HUES64 (cell line): ENCODE data around the gene CAPN2.

Experiments
- H3K27ac ChIP-seq: 2 replicates; pipeline ENCODE4 v1.7.0; 2013; ENCODE audit warnings: low read depth, low read length, inconsistent platforms
- H3K27me3 ChIP-seq: 2 replicates; pipeline ENCODE4 v1.6.1; 2013; ENCODE audit warnings: mild to moderate bottlenecking, low read length; ENCODE audit not compliant: insufficient read depth
- H3K36me3 ChIP-seq: 2 replicates; pipeline ENCODE4 v1.6.1; 2013; ENCODE audit warnings: mild to moderate bottlenecking, low read length; ENCODE audit not compliant: insufficient read depth
- H3K4me1 ChIP-seq: 2 replicates; pipeline ENCODE4 v1.6.1; 2013; ENCODE audit warnings: mild to moderate bottlenecking, low read length, moderate library complexity; ENCODE audit not compliant: insufficient read depth
- H3K4me3 ChIP-seq: 2 replicates; pipeline ENCODE4 v1.5.1; 2013; ENCODE audit warnings: mild to moderate bottlenecking, low read length, moderate library complexity
- H3K9ac ChIP-seq: 2 replicates; pipeline ENCODE4 v1.6.1; 2013; ENCODE audit warnings: mild to moderate bottlenecking, low read depth, low read length
- H3K9me3 ChIP-seq: 2 replicates; pipeline ENCODE4 v1.6.1; 2013; ENCODE audit warnings: low read depth, low read length; ENCODE audit not compliant: insufficient read depth
- WGBS: fragments of 150-250, 120-280 bp; methylation state at CpG from one replicate; pipeline ENCODE4 v1.1.7; 2013; ENCODE audit warnings: missing lambda C conversion rate; 5-methylcytosine and 5-hydroxymethylcytosine counted together

Gene CAPN2

DNA sequence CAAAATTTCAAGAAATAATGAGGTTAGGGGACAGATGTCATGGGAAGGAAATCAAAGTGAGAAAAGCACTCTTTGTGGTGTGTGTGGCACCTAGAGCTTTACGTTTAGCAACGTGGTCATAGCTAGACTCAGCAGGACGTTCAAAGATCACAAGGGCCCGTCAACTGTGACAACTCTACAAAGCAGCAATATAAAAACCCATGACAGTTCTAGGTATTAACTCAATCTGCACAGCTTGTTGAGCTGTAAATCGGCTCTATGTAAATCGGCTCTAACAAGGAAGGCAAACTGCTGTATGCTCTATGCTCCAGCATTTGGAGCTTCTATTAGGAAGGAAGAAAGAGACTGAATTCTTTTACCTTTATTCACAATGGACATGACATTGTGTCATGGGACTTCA, 68.6 kb downstream of the CAPN2 start:
- H3K4me1 ChIP-seq = no peaks in the 10 kb centered on the region
- H3K9ac ChIP-seq = no peak overlapping the region
- H3K36me3 ChIP-seq = peaks cover 89% of the 10 kb centered on the region
- H3K27ac ChIP-seq = no peak overlapping the region
- no peaks in the 10 kb centered on the region for H3K9me3 ChIP-seq
- 89% methylated on average over 6 of the region's 6 CpGs for WGBS
- H3K27me3 ChIP-seq = no peaks in the 10 kb centered on the region
- H3K4me3 ChIP-seq = no peak overlapping the region

DNA sequence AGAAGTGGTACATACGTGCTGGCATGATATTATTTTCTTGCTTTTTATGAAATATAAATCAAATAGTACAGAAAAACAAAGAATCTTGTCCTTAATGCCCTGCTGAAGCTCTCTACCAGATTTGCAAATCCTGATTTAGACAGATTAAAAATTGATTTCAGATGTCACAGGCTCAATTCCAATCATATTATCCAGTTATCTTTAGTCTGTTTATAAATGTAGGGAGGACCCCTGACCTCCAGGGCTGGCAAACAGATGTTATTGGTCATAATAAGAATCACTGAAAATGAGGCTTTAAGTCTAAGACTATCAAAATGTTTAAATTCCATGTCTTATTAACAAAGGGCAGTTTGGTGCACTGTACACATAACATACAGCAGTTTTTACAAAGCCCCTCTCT, 71.3 kb downstream of the CAPN2 start:
- peaks cover 89% of the 10 kb centered on the region for H3K36me3 ChIP-seq
- no peaks in the 10 kb centered on the region for H3K9me3 ChIP-seq
- no peak overlapping the region for H3K4me3 ChIP-seq
- no peak overlapping the region for H3K27ac ChIP-seq
- no peak overlapping the region for H3K9ac ChIP-seq
- H3K27me3 ChIP-seq = no peaks in the 10 kb centered on the region
- no peaks in the 10 kb centered on the region for H3K4me1 ChIP-seq
- WGBS = no CpG with 5 or more reads among the region's 1 CpG

DNA sequence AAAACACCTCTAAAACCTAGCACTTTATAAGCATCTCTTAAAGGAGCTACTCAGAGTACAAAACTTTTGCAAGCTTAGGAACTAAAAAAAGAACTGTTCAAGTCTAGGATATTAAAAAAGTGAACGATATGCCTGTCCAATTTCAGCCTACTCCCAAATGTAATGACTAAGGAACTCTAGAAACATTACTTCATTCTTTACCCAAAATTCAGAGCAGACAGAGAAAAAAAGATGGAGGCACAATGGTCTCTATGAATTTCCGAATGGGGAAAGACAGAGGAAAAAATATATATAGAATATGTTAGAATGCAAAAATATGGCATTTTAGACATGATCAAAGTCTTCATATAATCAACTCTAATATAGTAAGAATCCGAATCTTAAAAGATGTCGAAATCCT, 72.2 kb downstream of the CAPN2 start:
- WGBS = 93% methylated on average over 3 of the region's 4 CpGs
- no peaks in the 10 kb centered on the region for H3K9me3 ChIP-seq
- H3K27me3 ChIP-seq = no peaks in the 10 kb centered on the region
- no peak overlapping the region for H3K9ac ChIP-seq
- peaks cover 89% of the 10 kb centered on the region for H3K36me3 ChIP-seq
- no peaks in the 10 kb centered on the region for H3K4me1 ChIP-seq
- H3K4me3 ChIP-seq = no peak overlapping the region
- no peak overlapping the region for H3K27ac ChIP-seq

DNA sequence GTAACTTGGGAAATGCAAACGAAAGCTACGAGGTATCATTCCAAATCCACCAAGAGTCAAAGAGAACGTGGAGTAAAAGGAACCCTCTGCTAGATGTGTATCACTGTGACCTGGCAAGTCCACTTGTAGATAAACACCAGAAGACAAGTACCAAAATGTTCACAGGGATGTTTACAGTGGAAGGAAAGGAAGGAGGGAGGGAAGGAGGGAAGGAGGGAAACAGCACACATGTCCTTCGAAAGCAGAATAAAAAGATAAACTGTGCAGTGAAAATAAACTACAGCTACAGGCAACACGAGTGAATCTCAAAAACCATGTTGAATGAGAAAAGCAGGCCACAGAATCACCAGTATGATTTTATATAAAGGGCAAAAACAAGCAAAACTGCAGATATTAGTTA, 73.5 kb downstream of the CAPN2 start:
- H3K9me3 ChIP-seq = no peaks in the 10 kb centered on the region
- H3K4me3 ChIP-seq = no peak overlapping the region
- H3K36me3 ChIP-seq = peaks cover 82% of the 10 kb centered on the region
- H3K27me3 ChIP-seq = no peaks in the 10 kb centered on the region
- 95% methylated on average over 5 of the region's 5 CpGs for WGBS
- no peak overlapping the region for H3K9ac ChIP-seq
- H3K4me1 ChIP-seq = no peaks in the 10 kb centered on the region
- H3K27ac ChIP-seq = no peak overlapping the region

DNA sequence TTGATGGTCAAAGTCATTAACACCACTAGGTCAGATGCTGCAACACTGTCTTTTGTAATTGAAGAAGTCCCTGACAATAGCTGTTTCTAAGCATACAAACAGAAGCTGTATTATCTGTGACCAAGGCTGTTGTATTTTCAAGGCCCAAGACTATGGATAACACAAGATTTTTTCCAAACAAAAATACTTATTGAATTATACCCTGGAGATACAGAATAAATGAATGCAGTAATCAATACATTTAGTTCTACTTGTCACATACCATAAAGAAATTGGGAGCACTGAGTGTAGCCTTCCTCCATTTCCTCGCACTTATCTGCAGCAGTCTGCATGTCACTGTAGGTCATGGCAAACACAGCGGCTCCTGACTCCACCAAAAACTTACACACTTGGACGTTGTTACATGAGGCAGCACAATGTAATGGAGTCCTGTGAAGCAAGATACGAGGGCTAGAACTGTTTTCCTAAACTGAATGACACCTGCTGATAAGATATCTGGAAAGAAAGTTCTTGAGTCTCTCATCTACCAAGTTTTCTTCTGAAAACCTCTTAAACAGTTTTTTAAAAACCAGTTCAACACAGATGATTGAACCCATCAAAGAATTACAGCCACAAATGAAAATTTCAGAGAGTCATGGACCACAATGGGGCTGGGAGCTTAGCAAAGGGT, 76.5 kb downstream of the CAPN2 start:
- H3K4me1 ChIP-seq = no peaks in the 10 kb centered on the region
- WGBS = 96% methylated on average over 4 of the region's 4 CpGs
- H3K4me3 ChIP-seq = no peak overlapping the region
- H3K36me3 ChIP-seq = peaks cover 87% of the 10 kb centered on the region
- H3K9me3 ChIP-seq = no peaks in the 10 kb centered on the region
- H3K27me3 ChIP-seq = no peaks in the 10 kb centered on the region
- no peak overlapping the region for H3K9ac ChIP-seq
- no peak overlapping the region for H3K27ac ChIP-seq

DNA sequence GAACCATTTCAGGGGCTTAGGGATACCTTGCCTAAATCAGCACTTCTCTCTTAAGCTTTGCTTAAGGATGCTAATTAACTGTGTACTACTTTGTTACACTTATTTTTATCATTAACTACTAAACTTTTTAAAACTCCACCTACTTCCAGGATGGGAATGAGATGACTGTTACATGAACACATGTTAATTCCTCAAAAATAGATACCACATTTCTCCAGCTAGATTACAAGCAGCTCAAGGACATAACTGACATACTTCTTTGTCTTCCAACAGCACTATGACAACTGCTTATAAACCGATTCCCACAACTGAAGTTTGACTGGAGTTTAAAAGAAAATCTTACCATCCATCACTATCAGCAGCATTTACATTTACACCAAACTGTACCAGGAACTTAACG, 79.7 kb downstream of the CAPN2 start:
- H3K9ac ChIP-seq = no peak overlapping the region
- peaks cover 91% of the 10 kb centered on the region for H3K36me3 ChIP-seq
- no peaks in the 10 kb centered on the region for H3K9me3 ChIP-seq
- no peak overlapping the region for H3K4me3 ChIP-seq
- no peak overlapping the region for H3K27ac ChIP-seq
- H3K27me3 ChIP-seq = no peaks in the 10 kb centered on the region
- no peaks in the 10 kb centered on the region for H3K4me1 ChIP-seq
- WGBS = 91% methylated on average over 2 of the region's 2 CpGs

DNA sequence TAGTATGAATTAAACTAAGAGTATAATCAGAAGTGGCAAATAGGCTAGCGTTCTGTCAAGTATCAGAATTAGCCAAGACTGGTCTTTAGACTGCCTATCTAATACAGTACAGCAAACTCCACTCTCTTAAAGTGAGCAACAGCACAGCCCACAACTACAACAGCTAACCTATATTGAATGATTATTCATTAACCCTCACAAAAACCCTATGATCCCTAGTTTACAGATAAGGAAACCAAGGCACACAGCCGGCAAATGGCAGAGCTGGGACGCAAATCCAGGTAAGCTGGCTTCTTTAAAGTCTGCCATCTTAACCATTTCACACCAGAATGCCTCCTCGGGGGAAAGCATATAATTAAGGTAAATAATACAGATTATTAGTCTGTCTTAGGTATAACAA, 81.4 kb downstream of the CAPN2 start:
- Histone ChIP-seq H3K9ac (no peak overlapping the region), H3K4me3 (no peak overlapping the region), H3K27me3 (no peaks in the 10 kb centered on the region), H3K4me1 (no peaks in the 10 kb centered on the region), H3K36me3 (peaks cover 93% of the 10 kb centered on the region), H3K9me3 (no peaks in the 10 kb centered on the region), H3K27ac (no peak overlapping the region)
- WGBS = 95% methylated on average over 3 of the region's 4 CpGs

DNA sequence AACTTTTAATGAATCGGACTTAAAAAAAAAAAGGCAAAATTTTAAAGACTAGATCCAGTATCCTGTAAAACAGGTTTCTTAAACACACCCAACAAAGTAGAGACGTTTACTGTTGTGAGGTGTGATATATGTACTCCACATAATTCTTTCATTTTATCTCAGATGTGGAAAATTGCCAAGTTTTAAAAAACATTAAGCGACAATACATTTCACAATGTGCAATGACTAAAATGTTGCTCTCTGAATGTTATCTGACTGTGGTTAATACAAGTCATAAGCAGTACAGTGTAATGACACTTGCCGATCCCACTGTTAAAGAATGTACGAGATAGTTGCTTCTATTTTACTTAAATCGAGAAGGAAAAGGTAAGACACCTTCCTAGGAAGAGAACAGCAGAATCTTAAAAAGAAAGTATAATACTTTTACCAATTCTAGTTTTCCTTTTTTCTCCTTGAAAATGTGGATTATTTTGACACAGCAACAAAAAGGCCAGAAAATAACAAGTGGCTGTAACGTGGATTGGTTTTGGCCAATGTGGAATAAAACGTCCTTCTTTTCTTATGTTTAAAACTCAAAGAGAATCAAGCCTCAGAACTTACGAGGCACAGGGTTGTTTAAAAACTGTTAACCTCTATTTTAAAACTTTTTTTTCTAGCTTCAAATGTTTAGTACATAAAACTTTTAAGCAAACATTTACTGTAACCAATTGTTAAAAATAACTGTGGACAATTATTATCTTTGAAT, 82.0 kb downstream of the CAPN2 start:
- 95% methylated on average over 8 of the region's 9 CpGs for WGBS
- H3K27me3 ChIP-seq = no peaks in the 10 kb centered on the region
- H3K9ac ChIP-seq = no peak overlapping the region
- H3K36me3 ChIP-seq = peaks cover 92% of the 10 kb centered on the region
- no peaks in the 10 kb centered on the region for H3K4me1 ChIP-seq
- no peak overlapping the region for H3K4me3 ChIP-seq
- H3K9me3 ChIP-seq = no peaks in the 10 kb centered on the region
- no peak overlapping the region; the same call in 1 of the 2 replicates for H3K27ac ChIP-seq

DNA sequence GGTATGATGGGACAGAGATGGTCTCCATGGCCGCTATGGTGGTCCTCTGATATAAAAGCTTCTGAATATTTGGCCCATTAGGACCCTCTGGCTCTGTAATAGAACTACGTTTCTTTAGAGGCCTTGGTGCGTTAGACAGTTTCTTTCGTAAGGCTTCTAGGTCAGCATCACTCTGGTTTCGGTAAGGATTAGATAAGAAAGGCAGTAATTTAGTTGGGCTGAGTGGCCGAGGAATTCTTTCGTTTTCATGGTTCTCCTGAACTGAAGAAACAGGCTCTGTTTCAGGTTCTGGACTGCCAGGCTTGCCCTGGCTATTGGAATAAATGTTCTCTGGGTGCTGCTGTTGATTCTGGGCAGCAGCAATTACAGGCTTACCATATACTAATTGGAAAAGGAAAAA, 83.9 kb downstream of the CAPN2 start:
- 94% methylated on average over 7 of the region's 7 CpGs for WGBS
- H3K4me1 ChIP-seq = no peaks in the 10 kb centered on the region
- peaks cover 99% of the 10 kb centered on the region for H3K36me3 ChIP-seq
- H3K27ac ChIP-seq = no peak overlapping the region
- no peaks in the 10 kb centered on the region for H3K9me3 ChIP-seq
- no peaks in the 10 kb centered on the region for H3K27me3 ChIP-seq
- H3K9ac ChIP-seq = no peak overlapping the region
- H3K4me3 ChIP-seq = no peak overlapping the region

DNA sequence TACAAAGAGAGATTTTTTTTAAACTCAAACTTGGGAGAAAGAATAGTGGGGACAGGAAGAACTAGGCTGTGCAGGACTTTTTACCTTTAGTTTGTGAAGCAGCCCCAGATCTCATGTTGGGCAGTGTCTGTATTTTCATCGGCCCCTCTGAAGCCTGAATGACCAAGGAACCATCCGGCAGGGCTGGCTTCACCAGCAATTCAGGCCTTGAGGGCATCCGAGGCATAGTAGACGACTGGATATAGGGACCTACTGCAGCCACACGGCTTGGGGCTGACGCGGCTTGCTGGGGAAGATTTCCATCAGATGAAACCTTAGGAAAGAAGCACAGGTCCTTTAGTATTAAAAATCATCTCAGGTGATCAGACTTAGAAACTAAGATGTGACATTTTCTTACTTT, 89.7 kb downstream of the CAPN2 start:
- H3K27ac ChIP-seq = no peak overlapping the region

DNA sequence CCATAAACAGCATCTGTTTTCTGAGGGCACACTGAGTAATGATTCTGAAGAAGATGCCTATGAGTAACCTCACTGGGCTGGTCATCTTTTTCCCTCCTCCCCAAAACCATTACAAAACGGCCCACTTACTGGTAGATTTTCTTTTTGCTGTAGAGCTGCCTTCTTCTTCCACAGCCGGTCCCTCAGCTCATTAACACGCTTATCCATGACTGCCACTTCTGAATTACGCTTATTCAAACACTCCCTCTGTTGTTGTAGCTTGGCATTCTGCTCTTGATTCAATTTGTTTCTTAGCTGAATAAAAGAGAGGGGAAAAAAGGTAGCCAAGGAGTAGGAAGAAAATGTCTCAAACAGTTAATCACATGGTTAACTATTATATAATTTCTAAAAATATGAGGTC, 90.3 kb downstream of the CAPN2 start:
- no peak overlapping the region for H3K9ac ChIP-seq

More for the DNA sequence above, 89.7 kb downstream of the CAPN2 start:
- no peaks in the 10 kb centered on the region for H3K27me3 ChIP-seq
- H3K4me1 ChIP-seq = no peaks in the 10 kb centered on the region
- H3K4me3 ChIP-seq = no peak overlapping the region
- no peaks in the 10 kb centered on the region for H3K9me3 ChIP-seq
- H3K9ac ChIP-seq = no peak overlapping the region
- WGBS = 94% methylated on average over 7 of the region's 7 CpGs
- peaks cover 98% of the 10 kb centered on the region for H3K36me3 ChIP-seq

More for the DNA sequence above, 90.3 kb downstream of the CAPN2 start:
- Histone ChIP-seq H3K4me1 (no peaks in the 10 kb centered on the region), H3K4me3 (no peak overlapping the region), H3K27me3 (no peaks in the 10 kb centered on the region), H3K9me3 (peaks cover 4% of the 10 kb centered on the region), H3K36me3 (peaks cover 97% of the 10 kb centered on the region), H3K27ac (no peak overlapping the region)
- 91% methylated on average over 4 of the region's 4 CpGs for WGBS
